ENCODE results near the gene HSD17B7. TPM values are rescaled to one million over a fixed set of nuclear protein-coding genes. Genes with fewer than 3 reads are reported as not detected.
"Not testable (repeated sequence)": the region's sequence is repeated elsewhere in the genome, so short reads cannot be mapped to it uniquely, and the experiment has no call there.

The HSD17B7 gene, protein sequence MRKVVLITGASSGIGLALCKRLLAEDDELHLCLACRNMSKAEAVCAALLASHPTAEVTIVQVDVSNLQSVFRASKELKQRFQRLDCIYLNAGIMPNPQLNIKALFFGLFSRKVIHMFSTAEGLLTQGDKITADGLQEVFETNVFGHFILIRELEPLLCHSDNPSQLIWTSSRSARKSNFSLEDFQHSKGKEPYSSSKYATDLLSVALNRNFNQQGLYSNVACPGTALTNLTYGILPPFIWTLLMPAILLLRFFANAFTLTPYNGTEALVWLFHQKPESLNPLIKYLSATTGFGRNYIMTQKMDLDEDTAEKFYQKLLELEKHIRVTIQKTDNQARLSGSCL
- total RNA-seq = 10 to 100 TPM; 10.4 to 32.1 (median 17.6) TPM
- long read RNA-seq, partial matches to known transcripts = 0 of 8 reads
- long read RNA-seq, other reads (novel, unspliced or antisense) = 1 of 8 reads

DNA sequence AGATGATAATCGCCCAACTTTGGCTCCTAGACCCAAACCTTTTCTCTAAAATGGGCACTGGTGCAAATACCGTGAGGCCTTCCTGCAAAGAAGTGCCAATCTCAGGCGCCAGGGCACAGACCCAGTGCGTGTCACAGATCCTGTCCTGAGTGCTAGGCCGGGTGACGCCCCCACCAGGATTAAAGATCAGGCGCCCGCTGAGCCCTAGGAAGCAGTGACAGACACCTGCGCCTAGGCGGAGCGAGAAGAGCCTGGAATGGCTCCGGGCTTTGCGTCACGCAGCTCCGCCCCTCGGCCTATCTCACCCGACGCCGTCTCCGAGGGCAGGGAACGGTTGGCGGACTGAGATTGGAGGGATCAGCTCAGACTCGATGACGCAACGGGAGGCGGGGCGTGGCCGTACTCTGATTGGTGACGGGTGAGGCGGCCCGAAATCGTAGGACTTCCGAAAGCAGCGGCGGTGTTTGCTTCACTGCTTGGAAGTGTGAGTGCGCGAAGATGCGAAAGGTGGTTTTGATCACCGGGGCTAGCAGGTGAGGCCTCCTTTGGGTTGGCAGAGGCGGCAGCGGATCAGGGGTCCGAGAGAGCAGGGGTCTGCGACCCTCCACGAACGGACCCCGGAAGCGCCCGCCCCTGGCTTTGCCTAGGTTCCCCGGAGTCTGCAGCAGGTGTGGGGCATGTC lies at the start of gene HSD17B7:
Gene HSD17B7, plus strand, starts transcription at position 400 of the 682 bp plus-strand sequence. Its CDS starts 99 bp downstream, at position 499.
- H3K27me3 ChIP-seq; H3K36me3 ChIP-seq; intact Hi-C loops (cut with DNase I); H3K9me3 ChIP-seq: not testable (repeated sequence)
- DNase-seq (peak; percentile 91 to 97 (median 95)), ATAC-seq (peak; percentile 93 to 99 (median 96))
- Histone ChIP-seq H3K27ac (peak within 1 kb of the TSS; percentile 89 to 96 (median 96)), H3K4me3 (peak within 1 kb of the TSS; percentile 30 to 54 (median 47)), H3K4me1 (peaks cover 0 to 23% (median 3%) of the 10 kb centered on the region in 4 donors)
- TF ChIP-seq, protein P1, sequence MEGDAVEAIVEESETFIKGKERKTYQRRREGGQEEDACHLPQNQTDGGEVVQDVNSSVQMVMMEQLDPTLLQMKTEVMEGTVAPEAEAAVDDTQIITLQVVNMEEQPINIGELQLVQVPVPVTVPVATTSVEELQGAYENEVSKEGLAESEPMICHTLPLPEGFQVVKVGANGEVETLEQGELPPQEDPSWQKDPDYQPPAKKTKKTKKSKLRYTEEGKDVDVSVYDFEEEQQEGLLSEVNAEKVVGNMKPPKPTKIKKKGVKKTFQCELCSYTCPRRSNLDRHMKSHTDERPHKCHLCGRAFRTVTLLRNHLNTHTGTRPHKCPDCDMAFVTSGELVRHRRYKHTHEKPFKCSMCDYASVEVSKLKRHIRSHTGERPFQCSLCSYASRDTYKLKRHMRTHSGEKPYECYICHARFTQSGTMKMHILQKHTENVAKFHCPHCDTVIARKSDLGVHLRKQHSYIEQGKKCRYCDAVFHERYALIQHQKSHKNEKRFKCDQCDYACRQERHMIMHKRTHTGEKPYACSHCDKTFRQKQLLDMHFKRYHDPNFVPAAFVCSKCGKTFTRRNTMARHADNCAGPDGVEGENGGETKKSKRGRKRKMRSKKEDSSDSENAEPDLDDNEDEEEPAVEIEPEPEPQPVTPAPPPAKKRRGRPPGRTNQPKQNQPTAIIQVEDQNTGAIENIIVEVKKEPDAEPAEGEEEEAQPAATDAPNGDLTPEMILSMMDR (IDR thresholded peaks at IDR 0.05) = peak in 1 of 4 donors; percentile 32
- TF ChIP-seq POLR2A (IDR thresholded peaks at IDR 0.05) = peak; percentile 58
- WGBS (ENCODE audit: insufficient coverage, low coverage, low lambda C conversion rate, missing lambda C conversion rate) = 0% methylated on average over 5 of the region's 49 CpGs

DNA sequence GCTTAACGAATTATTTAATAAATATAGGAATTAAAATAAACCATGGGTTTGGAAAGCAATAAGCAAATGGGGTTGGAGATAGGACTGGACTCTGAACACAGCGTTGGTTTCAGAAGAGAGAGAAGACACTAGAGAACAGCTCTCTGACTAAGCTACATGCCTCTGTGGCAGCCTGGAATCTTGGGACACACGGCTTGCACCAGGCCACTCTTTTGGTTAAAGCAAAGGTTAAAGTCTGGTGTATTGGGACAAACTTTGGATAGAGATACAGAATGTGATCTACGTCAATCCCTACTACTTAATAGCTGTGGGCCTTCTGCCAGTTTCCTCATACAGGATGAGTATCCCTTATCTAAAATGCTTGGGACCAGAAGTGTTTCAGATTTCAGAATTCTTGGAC lies 49.7 kb upstream of the HSD17B7 start:
- peaks cover 0 to 16% (median 0%) of the 10 kb centered on the region in 4 donors for H3K4me1 ChIP-seq
- no peaks in the 10 kb centered on the region for H3K36me3 ChIP-seq
- H3K4me3 ChIP-seq = no peak overlapping the region
- H3K9me3 ChIP-seq = no peaks in the 10 kb centered on the region
- peak; percentile 56 to 83 (median 78) for DNase-seq
- no peaks in the 10 kb centered on the region for H3K27me3 ChIP-seq
- no peak for TF ChIP-seq POLR2A (IDR thresholded peaks at IDR 0.05)
- TF ChIP-seq, protein P1 (IDR thresholded peaks at IDR 0.05) = no peak
- intact Hi-C loops (cut with DNase I) = no loop called here
- WGBS (ENCODE audit: insufficient coverage, low coverage, low lambda C conversion rate, missing lambda C conversion rate) = 17% methylated on average over 4 of the region's 4 CpGs
- peak overlapping the region; percentile 30 to 88 (median 82) for H3K27ac ChIP-seq
- peak; percentile 93 to 99 (median 97) for ATAC-seq

DNA sequence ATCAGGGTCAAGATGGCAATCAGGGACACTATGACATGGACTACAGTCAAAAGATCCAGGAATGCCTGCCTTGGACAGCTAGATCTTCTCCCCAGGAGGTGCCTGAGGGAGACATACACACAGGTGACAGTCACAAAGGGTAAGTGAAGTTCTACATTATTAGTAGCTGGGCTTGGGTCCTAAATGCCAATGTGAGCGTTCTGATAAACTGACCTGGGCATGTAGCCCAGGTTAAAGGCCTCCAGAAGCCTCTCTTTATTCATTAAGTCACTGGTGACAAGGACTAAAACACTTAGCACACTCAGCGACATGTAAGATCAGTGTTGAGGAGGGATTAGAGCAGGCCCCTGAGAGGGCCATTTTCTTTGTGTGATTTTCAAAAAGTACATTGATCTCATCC lies 48.9 kb upstream of the HSD17B7 start:
- Histone ChIP-seq H3K4me1 (peaks cover 0 to 21% (median 0%) of the 10 kb centered on the region in 4 donors), H3K36me3 (no peaks in the 10 kb centered on the region), H3K9me3 (no peaks in the 10 kb centered on the region), H3K27ac (peak overlapping the region; percentile 43 to 88 (median 51)), H3K27me3 (no peaks in the 10 kb centered on the region), H3K4me3 (no peak overlapping the region)
- peak in 1 of 3 donors; percentile 51 for DNase-seq
- no peak for TF ChIP-seq POLR2A (IDR thresholded peaks at IDR 0.05)
- TF ChIP-seq, protein P1 (IDR thresholded peaks at IDR 0.05) = no peak
- peak; percentile 42 to 68 (median 56) for ATAC-seq
- intact Hi-C loops (cut with DNase I) = no loop called here
- WGBS (ENCODE audit: insufficient coverage, low coverage, low lambda C conversion rate, missing lambda C conversion rate) = 29% methylated on average over 2 of the region's 2 CpGs

DNA sequence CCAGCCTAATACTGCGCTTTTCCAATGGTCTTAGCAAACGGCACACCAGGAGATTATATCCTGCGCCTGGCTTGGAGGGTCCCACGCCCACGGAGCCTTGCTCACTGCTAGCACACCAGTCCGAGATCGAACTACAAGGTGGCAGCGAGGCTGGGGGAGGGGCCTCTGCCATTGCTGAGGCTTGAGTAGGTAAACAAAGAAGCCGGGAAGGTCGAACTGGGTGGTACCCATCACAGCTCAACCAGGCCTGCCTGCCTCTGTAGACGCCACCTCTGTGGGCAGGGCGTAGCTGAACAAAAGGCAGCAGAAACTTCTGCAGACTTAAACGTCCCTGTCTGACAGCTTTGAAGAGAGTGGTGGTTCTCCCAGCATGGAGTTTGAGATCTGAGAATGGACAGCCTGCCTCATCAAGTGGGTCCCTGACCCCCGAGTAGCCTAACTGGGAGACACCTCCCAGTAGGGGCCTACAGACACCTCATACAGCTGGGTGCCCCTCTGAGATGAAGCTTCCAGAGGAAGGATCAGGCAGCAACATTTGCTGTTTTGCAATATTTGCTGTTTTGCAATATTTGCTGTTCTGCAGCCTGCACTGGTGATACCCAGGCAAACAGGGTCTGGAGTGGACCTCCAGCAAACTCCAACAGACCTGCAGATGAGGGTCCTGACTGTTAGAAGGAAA lies 44.1 kb upstream of the HSD17B7 start:
- Histone ChIP-seq H3K4me1 (peaks cover 0 to 10% (median 0%) of the 10 kb centered on the region in 4 donors), H3K27ac (peak overlapping the region in 2 of 3 donors; percentile 84 to 91)
- H3K27me3 ChIP-seq; intact Hi-C loops (cut with DNase I); H3K4me3 ChIP-seq; H3K9me3 ChIP-seq; H3K36me3 ChIP-seq: not testable (repeated sequence)
- peak; percentile 80 to 93 (median 87) for ATAC-seq
- DNase-seq = peak in 2 of 3 donors; percentile 58 to 75
- WGBS (ENCODE audit: insufficient coverage, low coverage, low lambda C conversion rate, missing lambda C conversion rate) = 46% methylated on average over 5 of the region's 14 CpGs

Data from right lobe of liver (tissue), 6 donors.